Esophagus muscularis mucosa (tissue), 4 donors: ENCODE data around the gene ARHGAP8. TPM values are rescaled to one million over a fixed set of nuclear protein-coding genes. Genes with fewer than 3 reads are reported as not detected.

ENCODE experiments used
- DNase-seq: peaks from one replicate; pipeline ENCODE4 v3.0.0-alpha.2; 2017; ENCODE audit errors: extremely low spot score
- H3K27ac ChIP-seq, 4 donors: fragments of 200-600 bp; sonication (generic); replicated peaks in 1 of 4; 1 replicate in 3 of 4; 2 replicates in 1 of 4; pipeline ENCODE4 v1.5.1; 2016 to 2019; ENCODE audit warnings: mild to moderate bottlenecking in 1 of 4
- H3K27me3 ChIP-seq, 4 donors: fragments of 200-600 bp; sonication (generic); one replicate each; pipeline versions ENCODE4 v1.5.1 to v1.6.0; 2016 to 2019
- H3K36me3 ChIP-seq, 4 donors: fragments of 200-600 bp; sonication (generic); one replicate each; pipeline ENCODE4 v1.5.1; 2016 to 2019
- H3K4me1 ChIP-seq, 4 donors: fragments of 200-600 bp; sonication (generic); one replicate each; pipeline ENCODE4 v1.5.1; 2016 to 2019
- H3K4me3 ChIP-seq, 4 donors: fragments of 200-600 bp; sonication (generic); 1 replicate in 2 of 4; 2 replicates in 2 of 4; pipeline ENCODE4 v1.5.1; 2016 to 2019; ENCODE audit warnings: mild to moderate bottlenecking in 4 of 4, moderate library complexity in 1 of 4
- H3K9me3 ChIP-seq, 4 donors: fragments of 200-600 bp; sonication (generic); 1 replicate in 3 of 4; 2 replicates in 1 of 4; pipeline ENCODE4 v1.5.1; 2016 to 2019
- EP300 ChIP-seq: sonication (generic); formaldehyde crosslinking; IDR thresholded peaks from one replicate; pipeline ENCODE4 v1.6.1; 2017; ENCODE audit warnings: antibody characterized with exemption
- POLR2A ChIP-seq: fragments of 450-650 bp; IDR thresholded peaks from one replicate; pipeline ENCODE4 v1.6.1; 2017; ENCODE audit warnings: antibody characterized with exemption, moderate library complexity, mild to moderate bottlenecking, low read depth
- POLR2AphosphoS5 ChIP-seq, 2 donors: sonication (generic); formaldehyde crosslinking; IDR thresholded peaks; one replicate each; pipeline ENCODE4 v1.6.1; 2017; ENCODE audit warnings: antibody characterized with exemption in 2 of 2
- WGBS: methylation state at CpG from one replicate; pipeline ENCODE4 v1.1.5; 2018; 5-methylcytosine and 5-hydroxymethylcytosine counted together
- intact Hi-C: fragments of 100-400 bp; cut with DNase I; formaldehyde crosslinking; loops from one replicate; pipeline ENCODE4 v1.15.1; 2023
- total RNA-seq, 4 donors: library from RNA; depleted of rRNA; stranded (reverse); fragments of >200 nt; gene quantifications; one replicate each; pipeline versions ENCODE4 v1.1.0 to v1.2.1, GENCODE V29; 2016
- TF ChIP-seq, protein P1 (sequence below), 3 experiments: fragments of 200-600 bp in 2 of 3; fragments of 450-650 bp in 1 of 3; sonication (generic) in 2 of 3; IDR thresholded peaks; one replicate each; pipeline ENCODE4 v1.5.1; 2017 to 2019; ENCODE audit warnings: antibody characterized with exemption in 3 of 3, mild to moderate bottlenecking in 2 of 3, moderate library complexity in 1 of 3

The ARHGAP8 gene
- total RNA-seq, 4 donors from 2014 or later, result 0.33 to 0.58 TPM; not detected in 2

DNA sequence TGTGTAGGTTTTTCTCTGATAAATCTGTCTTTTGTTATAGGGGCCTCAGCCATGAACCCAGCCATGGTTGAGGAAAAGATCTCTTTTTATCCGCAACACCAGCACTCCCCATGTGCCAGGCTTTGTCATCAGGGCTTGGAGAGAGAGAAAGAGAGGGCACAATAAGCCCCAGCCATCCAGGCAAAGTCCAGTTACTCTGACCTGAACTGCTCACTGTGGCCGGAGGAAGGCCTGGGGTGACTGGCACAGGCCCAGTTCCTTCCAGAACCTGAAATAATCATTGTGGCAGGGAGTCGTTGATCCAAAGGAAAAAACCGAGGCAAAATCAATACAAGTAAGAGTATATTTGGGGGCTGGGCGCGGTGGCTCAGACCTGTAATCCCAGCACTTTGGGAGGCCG lies 3.9 kb upstream of the ARHGAP8 start:
- H3K4me3 ChIP-seq, result no peak overlapping the region
- H3K4me1 ChIP-seq, result peaks cover 0 to 16% (median 14%) of the 10 kb centered on the region in 4 donors
- DNase-seq, result no peak
- no peaks in the 10 kb centered on the region for H3K9me3 ChIP-seq
- TF ChIP-seq POLR2A (no peak), POLR2AphosphoS5 (IDR thresholded peaks at IDR 0.05) (no peak), EP300 (no peak)
- TF ChIP-seq, protein P1, sequence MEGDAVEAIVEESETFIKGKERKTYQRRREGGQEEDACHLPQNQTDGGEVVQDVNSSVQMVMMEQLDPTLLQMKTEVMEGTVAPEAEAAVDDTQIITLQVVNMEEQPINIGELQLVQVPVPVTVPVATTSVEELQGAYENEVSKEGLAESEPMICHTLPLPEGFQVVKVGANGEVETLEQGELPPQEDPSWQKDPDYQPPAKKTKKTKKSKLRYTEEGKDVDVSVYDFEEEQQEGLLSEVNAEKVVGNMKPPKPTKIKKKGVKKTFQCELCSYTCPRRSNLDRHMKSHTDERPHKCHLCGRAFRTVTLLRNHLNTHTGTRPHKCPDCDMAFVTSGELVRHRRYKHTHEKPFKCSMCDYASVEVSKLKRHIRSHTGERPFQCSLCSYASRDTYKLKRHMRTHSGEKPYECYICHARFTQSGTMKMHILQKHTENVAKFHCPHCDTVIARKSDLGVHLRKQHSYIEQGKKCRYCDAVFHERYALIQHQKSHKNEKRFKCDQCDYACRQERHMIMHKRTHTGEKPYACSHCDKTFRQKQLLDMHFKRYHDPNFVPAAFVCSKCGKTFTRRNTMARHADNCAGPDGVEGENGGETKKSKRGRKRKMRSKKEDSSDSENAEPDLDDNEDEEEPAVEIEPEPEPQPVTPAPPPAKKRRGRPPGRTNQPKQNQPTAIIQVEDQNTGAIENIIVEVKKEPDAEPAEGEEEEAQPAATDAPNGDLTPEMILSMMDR (IDR thresholded peaks at IDR 0.05), result no peak
- H3K27ac ChIP-seq, result no peak overlapping the region
- 92% methylated on average over 6 of the region's 7 CpGs for WGBS
- H3K36me3 ChIP-seq, result no peaks in the 10 kb centered on the region
- intact Hi-C loops, result no loop called here
- peaks cover 0 to 80% (median 21%) of the 10 kb centered on the region in 4 donors for H3K27me3 ChIP-seq

- Histone ChIP-seq H3K36me3 (no peaks in the 10 kb centered on the region), H3K27ac (no peak overlapping the region), H3K4me1 (peaks cover 0 to 20% (median 18%) of the 10 kb centered on the region in 4 donors), H3K27me3 (peaks cover 0 to 84% (median 28%) of the 10 kb centered on the region in 4 donors), H3K4me3 (no peak overlapping the region), H3K9me3 (no peaks in the 10 kb centered on the region)
- TF ChIP-seq, protein P1 (IDR thresholded peaks at IDR 0.05), result no peak
- no peak for TF ChIP-seq POLR2AphosphoS5 (IDR thresholded peaks at IDR 0.05)
- no peak for TF ChIP-seq POLR2A
- no peak for DNase-seq
- WGBS, result 38% methylated on average over 1 of the region's 1 CpG
- intact Hi-C loops, result no loop called here
Measured at GRCh38 chr22:44750481-44750880, 1.9 kb upstream of the ARHGAP8 start.

DNA sequence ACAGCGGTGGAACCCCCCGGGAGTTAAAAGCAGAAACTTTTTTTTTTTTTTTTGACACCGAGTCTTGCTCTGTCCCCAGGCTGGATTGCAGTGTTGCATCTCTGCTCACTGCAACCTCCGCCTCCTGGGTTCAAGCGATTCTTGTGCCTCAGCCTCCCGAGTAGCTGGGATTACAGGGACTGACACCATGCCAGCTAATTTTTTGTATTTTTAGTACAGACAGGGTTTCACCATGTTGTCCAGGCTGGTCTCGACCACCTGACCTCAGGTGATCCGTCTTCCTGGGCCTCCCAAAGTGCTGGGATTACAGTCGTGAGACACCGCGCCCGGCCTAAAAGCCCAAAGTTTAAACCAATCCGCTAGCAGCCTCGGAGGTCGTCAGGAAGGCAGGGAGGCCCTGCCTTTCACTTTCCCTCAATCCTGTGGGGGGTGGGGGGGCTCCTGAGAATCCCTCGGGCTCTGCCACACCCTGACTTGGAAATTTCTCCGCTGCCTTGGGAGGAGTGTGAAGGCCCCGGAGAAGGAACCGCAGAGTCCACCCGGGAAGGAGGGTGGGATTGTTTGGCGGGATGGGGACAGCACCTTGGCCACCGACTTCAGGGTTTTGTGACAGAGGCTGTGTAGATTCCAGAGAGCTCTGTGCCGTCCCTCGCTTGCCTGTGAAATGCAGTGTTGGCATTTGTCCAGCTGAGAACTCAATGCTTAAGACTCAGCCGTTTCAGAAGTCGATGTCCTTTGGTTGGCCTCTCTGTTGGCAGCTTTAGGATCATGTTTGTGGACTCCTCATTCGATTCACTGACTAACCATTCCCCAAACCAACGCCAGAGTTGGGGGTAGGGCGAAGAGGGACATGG lies 1.0 kb downstream of the ARHGAP8 start:
- intact Hi-C loops, result no loop called here
- H3K36me3 ChIP-seq, result no peaks in the 10 kb centered on the region
- no peak for DNase-seq
- 35% methylated on average over 28 of the region's 29 CpGs for WGBS
- H3K4me1 ChIP-seq, result peaks cover 0 to 20% (median 18%) of the 10 kb centered on the region in 4 donors
- H3K27ac ChIP-seq, result no peak overlapping the region
- no peak for TF ChIP-seq POLR2AphosphoS5 (IDR thresholded peaks at IDR 0.05)
- no peak for TF ChIP-seq EP300
- TF ChIP-seq, protein P1 (IDR thresholded peaks at IDR 0.05), result no peak
- TF ChIP-seq POLR2A, result no peak
- H3K4me3 ChIP-seq, result no peak overlapping the region
- H3K9me3 ChIP-seq, result no peaks in the 10 kb centered on the region
- peaks cover 0 to 86% (median 26%) of the 10 kb centered on the region in 4 donors for H3K27me3 ChIP-seq

DNA sequence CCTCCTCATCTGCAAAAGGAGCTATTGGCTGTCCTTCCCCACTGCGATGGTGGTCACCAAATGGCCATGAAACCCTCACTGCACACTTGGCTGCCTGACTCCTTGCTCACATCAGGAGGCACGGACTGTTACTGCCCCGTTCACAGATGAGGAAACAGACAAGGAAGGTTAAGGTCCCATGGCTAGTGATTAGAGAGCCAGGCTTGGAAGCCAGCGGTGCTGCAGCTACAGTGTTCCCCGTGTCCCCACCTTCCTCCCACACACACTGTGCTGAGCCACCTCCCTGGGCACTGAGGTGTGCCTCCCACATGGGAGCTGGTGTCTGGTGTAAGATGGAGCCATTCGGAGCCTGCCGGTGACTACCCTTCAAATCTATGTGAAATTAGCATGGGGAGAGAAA lies 2.6 kb downstream of the ARHGAP8 start:
- 75% methylated on average over 6 of the region's 7 CpGs for WGBS
- no peak overlapping the region for H3K27ac ChIP-seq
- intact Hi-C loops, result no loop called here
- no peak overlapping the region for H3K4me3 ChIP-seq
- TF ChIP-seq POLR2A (no peak), POLR2AphosphoS5 (IDR thresholded peaks at IDR 0.05) (no peak), EP300 (no peak)
- TF ChIP-seq, protein P1 (IDR thresholded peaks at IDR 0.05), result no peak
- H3K36me3 ChIP-seq, result no peaks in the 10 kb centered on the region
- H3K9me3 ChIP-seq, result no peaks in the 10 kb centered on the region
- peaks cover 0 to 20% (median 18%) of the 10 kb centered on the region in 4 donors for H3K4me1 ChIP-seq
- H3K27me3 ChIP-seq, result peaks cover 0 to 87% (median 26%) of the 10 kb centered on the region in 4 donors
- DNase-seq, result no peak
